Upper lobe of left lung (tissue), 6 donors: ENCODE measurements around the gene OR14I1. TPM values are rescaled to one million over a fixed set of nuclear protein-coding genes. Genes with fewer than 3 reads are reported as not detected.

ENCODE experiments used
- ATAC-seq, 2 donors: fragments of 200-7000 bp; cut with Tn5 transposase; one replicate each; pipeline ENCODE4 v1.9.1; 2022; ENCODE audit warnings: mild to moderate bottlenecking in 2 of 2, moderate library complexity in 2 of 2; ENCODE audit not compliant: low FRiP score in 2 of 2
- DNase-seq, 2 donors: peaks; one replicate each; pipeline ENCODE4 v3.0.0-alpha.2; 2019 to 2020
- H3K27ac ChIP-seq, 4 donors: fragments of 200-600 bp; sonication (generic); one replicate each; pipeline ENCODE4 v1.5.1; 2016 to 2019
- H3K27me3 ChIP-seq, 4 donors: fragments of 200-600 bp; sonication (generic); one replicate each; pipeline ENCODE4 v1.5.1; 2017 to 2019
- H3K36me3 ChIP-seq, 4 donors: fragments of 200-600 bp; sonication (generic); one replicate each; pipeline ENCODE4 v1.5.1; 2016 to 2019
- H3K4me1 ChIP-seq, 4 donors: fragments of 200-600 bp; sonication (generic); one replicate each; pipeline ENCODE4 v1.5.1; 2018 to 2019
- H3K4me3 ChIP-seq, 4 donors: fragments of 200-600 bp; sonication (generic); one replicate each; pipeline ENCODE4 v1.5.1; 2017 to 2019; ENCODE audit warnings: mild to moderate bottlenecking in 2 of 4, moderate library complexity in 1 of 4
- H3K9me3 ChIP-seq, 4 donors: fragments of 200-600 bp; sonication (generic); one replicate each; pipeline ENCODE4 v1.5.1; 2018 to 2019
- EP300 ChIP-seq, 4 donors: sonication (generic); formaldehyde crosslinking; IDR thresholded peaks; one replicate each; pipeline ENCODE4 v1.5.1; 2017; ENCODE audit warnings: antibody characterized with exemption in 4 of 4, control low read depth in 2 of 4
- POLR2A ChIP-seq, 4 donors: fragments of 450-650 bp; IDR thresholded peaks; one replicate each; pipeline ENCODE4 v1.5.1; 2016 to 2017; ENCODE audit warnings: antibody characterized with exemption in 4 of 4, mild to moderate bottlenecking in 2 of 4
- POLR2AphosphoS5 ChIP-seq, 2 donors: sonication (generic); formaldehyde crosslinking; IDR thresholded peaks; one replicate each; pipeline ENCODE4 v1.5.1; 2017; ENCODE audit warnings: antibody characterized with exemption in 2 of 2
- WGBS, 2 donors: methylation state at CpG; one replicate each; pipeline ENCODE4 v1.1.5; 2017 to 2018; 5-methylcytosine and 5-hydroxymethylcytosine counted together
- total RNA-seq, 6 donors: library from RNA; depleted of rRNA in 4 of 6; stranded (reverse); fragments of >200 nt in 4 of 6; gene quantifications; one replicate each; pipeline versions ENCODE4 v1.1.0 to v1.2.1, GENCODE V29; 2016 to 2021
- TF ChIP-seq, protein P1 (sequence below), 6 experiments: fragments of 450-650 bp in 4 of 6; fragments of 200-600 bp in 2 of 6; sonication (generic) in 2 of 6; IDR thresholded peaks; one replicate each; pipeline ENCODE4 v1.5.1; 2016 to 2019; ENCODE audit warnings: antibody characterized with exemption in 6 of 6
- donor health status: DM: no; HTN: no; CAD: no; lungs with moderate emphysema.
- donor health status: DM: no; HTN: yes; CAD: no; lungs with severe emphysema.

The OR14I1 gene
- total RNA-seq, 6 donors from 2014 or later = not detected

DNA sequence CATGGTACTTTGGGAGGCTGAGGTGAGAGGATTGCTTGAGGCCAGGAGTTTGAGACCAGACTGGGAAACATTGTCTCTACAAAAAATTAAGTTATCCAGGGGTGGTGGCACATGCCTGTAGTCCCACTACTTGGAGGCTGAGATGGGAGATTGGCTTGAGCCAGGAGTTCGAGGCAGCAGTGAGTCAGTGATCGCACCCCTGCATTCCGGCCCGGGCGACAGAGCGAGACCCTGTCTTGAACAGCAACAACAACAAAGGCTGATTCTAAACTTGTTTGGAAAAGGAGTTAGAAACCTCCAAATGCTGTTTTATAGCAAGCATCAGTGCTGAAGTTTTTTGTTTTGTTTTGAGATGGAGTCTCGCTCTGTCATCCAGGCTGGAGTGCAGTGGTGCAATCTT lies 38.3 kb upstream of the OR14I1 start:
- no peak overlapping the region for H3K4me3 ChIP-seq
- WGBS, 2 donors = 88 to 100% methylated on average over 2 to 7 of the region's 7 CpGs
- H3K27ac ChIP-seq = peak overlapping the region in 1 of 4 donors; percentile 62
- no peaks in the 10 kb centered on the region for H3K4me1 ChIP-seq
- no peaks in the 10 kb centered on the region for H3K27me3 ChIP-seq
- H3K9me3 ChIP-seq = no peaks in the 10 kb centered on the region
- no peak for ATAC-seq
- DNase-seq = no peak
- TF ChIP-seq EP300 (IDR thresholded peaks at IDR 0.05) (no peak), POLR2AphosphoS5 (IDR thresholded peaks at IDR 0.05) (no peak), POLR2A (IDR thresholded peaks at IDR 0.05) (no peak)
- TF ChIP-seq, protein P1, sequence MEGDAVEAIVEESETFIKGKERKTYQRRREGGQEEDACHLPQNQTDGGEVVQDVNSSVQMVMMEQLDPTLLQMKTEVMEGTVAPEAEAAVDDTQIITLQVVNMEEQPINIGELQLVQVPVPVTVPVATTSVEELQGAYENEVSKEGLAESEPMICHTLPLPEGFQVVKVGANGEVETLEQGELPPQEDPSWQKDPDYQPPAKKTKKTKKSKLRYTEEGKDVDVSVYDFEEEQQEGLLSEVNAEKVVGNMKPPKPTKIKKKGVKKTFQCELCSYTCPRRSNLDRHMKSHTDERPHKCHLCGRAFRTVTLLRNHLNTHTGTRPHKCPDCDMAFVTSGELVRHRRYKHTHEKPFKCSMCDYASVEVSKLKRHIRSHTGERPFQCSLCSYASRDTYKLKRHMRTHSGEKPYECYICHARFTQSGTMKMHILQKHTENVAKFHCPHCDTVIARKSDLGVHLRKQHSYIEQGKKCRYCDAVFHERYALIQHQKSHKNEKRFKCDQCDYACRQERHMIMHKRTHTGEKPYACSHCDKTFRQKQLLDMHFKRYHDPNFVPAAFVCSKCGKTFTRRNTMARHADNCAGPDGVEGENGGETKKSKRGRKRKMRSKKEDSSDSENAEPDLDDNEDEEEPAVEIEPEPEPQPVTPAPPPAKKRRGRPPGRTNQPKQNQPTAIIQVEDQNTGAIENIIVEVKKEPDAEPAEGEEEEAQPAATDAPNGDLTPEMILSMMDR (IDR thresholded peaks at IDR 0.05) = no peak
- no peaks in the 10 kb centered on the region for H3K36me3 ChIP-seq

DNA sequence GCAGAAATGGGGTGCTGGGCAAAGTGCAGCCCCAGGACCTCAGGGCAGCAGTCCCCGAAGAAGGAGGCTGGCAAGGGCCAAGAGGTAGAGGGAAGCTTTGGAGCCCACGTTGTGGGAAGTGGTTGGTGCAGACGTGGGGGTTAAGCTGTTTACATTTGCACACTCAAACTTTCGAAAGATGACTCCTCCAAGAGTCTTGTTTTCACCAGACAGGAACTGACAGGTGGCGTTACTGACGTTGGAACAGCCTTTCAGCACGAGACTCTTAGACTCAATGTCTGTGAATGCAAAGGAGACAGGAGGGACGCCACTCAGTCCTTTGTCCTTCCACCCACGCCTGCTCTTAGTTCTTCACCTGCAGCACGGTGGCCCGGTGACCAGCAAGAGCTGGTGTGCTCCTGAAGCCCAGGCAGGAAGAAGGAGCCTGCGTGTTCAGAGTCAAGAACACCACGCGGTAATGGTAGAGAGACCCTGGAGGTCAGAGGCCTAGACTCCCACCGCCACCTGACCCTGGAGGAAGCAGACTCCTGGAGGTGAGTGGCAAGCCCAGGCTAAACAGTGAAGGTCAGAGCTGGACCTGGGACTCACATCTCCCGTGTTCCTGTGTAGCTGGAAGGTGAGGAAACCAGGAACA lies 37.1 kb upstream of the OR14I1 start:
- DNase-seq (no peak), ATAC-seq (peak in 1 of 2 donors; percentile 10)
- H3K4me1 ChIP-seq = no peaks in the 10 kb centered on the region
- no peaks in the 10 kb centered on the region for H3K36me3 ChIP-seq
- H3K27ac ChIP-seq = peak overlapping the region in 1 of 4 donors; percentile 62
- no peaks in the 10 kb centered on the region for H3K9me3 ChIP-seq
- peak overlapping the region in 1 of 4 donors; percentile 1 for H3K4me3 ChIP-seq
- 59 to 63% methylated on average over 15 to 16 of the region's 16 CpGs for WGBS, 2 donors
- TF ChIP-seq EP300 (IDR thresholded peaks at IDR 0.05) = no peak
- no peak for TF ChIP-seq POLR2A (IDR thresholded peaks at IDR 0.05)
- TF ChIP-seq, protein P1 (IDR thresholded peaks at IDR 0.05) = no peak
- no peak for TF ChIP-seq POLR2AphosphoS5 (IDR thresholded peaks at IDR 0.05)
- no peaks in the 10 kb centered on the region for H3K27me3 ChIP-seq

DNA sequence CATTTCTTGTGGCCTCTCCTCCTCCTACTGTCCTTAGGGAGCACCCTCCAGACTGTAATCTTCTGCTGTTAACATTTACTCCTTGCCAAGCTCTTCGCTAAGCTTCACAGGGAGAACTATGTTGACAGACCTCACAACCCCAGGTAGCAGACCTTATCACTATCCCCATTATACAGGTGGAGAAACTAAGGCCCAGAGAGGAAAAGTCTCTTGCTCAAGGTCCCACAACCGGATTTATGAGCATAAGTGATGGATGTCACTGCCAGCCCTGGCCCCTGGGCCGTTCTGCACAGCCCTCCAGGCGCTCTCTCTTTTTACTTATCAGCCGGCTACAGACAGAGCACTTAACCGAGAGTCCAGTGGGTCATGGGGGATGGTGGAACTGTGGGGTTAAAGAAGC lies 34.9 kb upstream of the OR14I1 start:
- ATAC-seq (no peak), DNase-seq (no peak)
- 75 to 80% methylated on average over 6 of the region's 6 CpGs for WGBS, 2 donors
- Histone ChIP-seq H3K36me3 (no peaks in the 10 kb centered on the region), H3K9me3 (no peaks in the 10 kb centered on the region), H3K4me3 (no peak overlapping the region), H3K27me3 (no peaks in the 10 kb centered on the region), H3K4me1 (no peaks in the 10 kb centered on the region), H3K27ac (no peak overlapping the region)
- no peak for TF ChIP-seq POLR2AphosphoS5 (IDR thresholded peaks at IDR 0.05)
- TF ChIP-seq, protein P1 (IDR thresholded peaks at IDR 0.05) = no peak
- no peak for TF ChIP-seq POLR2A (IDR thresholded peaks at IDR 0.05)
- no peak for TF ChIP-seq EP300 (IDR thresholded peaks at IDR 0.05)

DNA sequence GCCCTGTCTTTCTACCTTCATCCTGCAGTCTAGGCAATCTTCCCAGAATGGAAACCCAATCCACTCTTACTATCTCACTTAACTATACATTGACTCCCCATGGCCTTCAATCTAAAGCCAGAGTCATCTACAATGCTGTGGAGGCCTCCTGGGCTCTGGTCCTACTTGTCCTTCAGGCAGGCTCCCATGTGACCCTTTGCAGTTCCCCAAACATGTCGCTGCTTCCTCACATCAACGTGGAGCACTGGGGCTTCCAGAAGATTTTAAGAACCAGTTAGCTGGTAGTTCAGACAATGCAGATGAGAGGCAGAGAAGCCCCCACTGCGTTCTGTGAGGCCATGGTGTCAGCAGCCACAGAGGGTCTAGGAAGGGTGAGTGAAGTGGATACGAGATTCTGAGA lies 34.4 kb upstream of the OR14I1 start:
- 49 to 60% methylated on average over 4 of the region's 4 CpGs for WGBS, 2 donors
- no peaks in the 10 kb centered on the region for H3K27me3 ChIP-seq
- peak in 1 of 2 donors; percentile 36 for ATAC-seq
- H3K9me3 ChIP-seq = no peaks in the 10 kb centered on the region
- no peaks in the 10 kb centered on the region for H3K4me1 ChIP-seq
- no peaks in the 10 kb centered on the region for H3K36me3 ChIP-seq
- H3K4me3 ChIP-seq = no peak overlapping the region
- no peak overlapping the region for H3K27ac ChIP-seq
- TF ChIP-seq EP300 (IDR thresholded peaks at IDR 0.05) (no peak), POLR2A (IDR thresholded peaks at IDR 0.05) (no peak), POLR2AphosphoS5 (IDR thresholded peaks at IDR 0.05) (no peak)
- TF ChIP-seq, protein P1 (IDR thresholded peaks at IDR 0.05) = no peak
- peak in 1 of 2 donors; percentile 34 for DNase-seq

DNA sequence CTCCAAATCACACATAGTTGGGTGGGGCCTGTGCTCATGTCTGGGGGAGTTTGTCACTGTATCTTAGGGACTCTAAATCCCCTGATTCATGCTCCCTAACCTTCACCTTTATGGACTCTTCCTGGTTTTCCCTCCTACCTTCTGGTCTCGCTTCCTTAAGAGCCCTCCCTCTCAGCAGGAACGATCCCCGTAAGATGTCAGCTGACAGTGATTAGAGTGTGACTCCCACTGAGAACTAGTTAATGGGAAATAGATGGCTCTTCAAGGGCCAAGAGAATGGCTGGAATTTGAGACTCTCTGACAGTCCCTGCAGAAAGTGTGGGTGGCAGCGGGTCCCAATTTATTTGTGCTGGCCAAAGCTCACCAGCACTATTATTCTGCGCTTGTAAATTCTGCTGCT lies 31.0 kb upstream of the OR14I1 start:
- no peaks in the 10 kb centered on the region for H3K4me1 ChIP-seq
- H3K27me3 ChIP-seq = no peaks in the 10 kb centered on the region
- no peak overlapping the region for H3K27ac ChIP-seq
- no peaks in the 10 kb centered on the region for H3K9me3 ChIP-seq
- no peaks in the 10 kb centered on the region for H3K36me3 ChIP-seq
- TF ChIP-seq POLR2A (IDR thresholded peaks at IDR 0.05) = no peak
- TF ChIP-seq, protein P1 (IDR thresholded peaks at IDR 0.05) = no peak
- no peak for TF ChIP-seq EP300 (IDR thresholded peaks at IDR 0.05)
- no peak for TF ChIP-seq POLR2AphosphoS5 (IDR thresholded peaks at IDR 0.05)
- DNase-seq (no peak), ATAC-seq (no peak)
- H3K4me3 ChIP-seq = no peak overlapping the region
- 82 to 84% methylated on average over 5 of the region's 5 CpGs for WGBS, 2 donors
